HEK293 (cell line): ENCODE data around the gene MPPED2.

ENCODE experiments used
- CTCF ChIA-PET: fragments of 350-600 bp; formaldehyde crosslinking; extraction: SDS; loops from one replicate; lab custom pipeline; 2021; ENCODE audit warnings: antibody characterized with exemption; lab: Yijun Ruan, JAX
- POLR2A ChIA-PET: fragments of 300-600 bp; formaldehyde crosslinking; extraction: SDS; loops from one replicate; lab custom pipeline; 2020; ENCODE audit warnings: antibody characterized with exemption, inconsistent platforms; lab: Yijun Ruan, JAX
- H3K27ac ChIP-seq: fragments of 200-500 bp; sonication (Bioruptor generic); 2 replicates; pipeline ENCODE4 v1.5.1; 2014; ENCODE audit warnings: low read depth, low read length, control low read depth, inconsistent platforms; ENCODE audit errors: extremely low read depth
- H3K36me3 ChIP-seq, 2 experiments: fragments of 200-500 bp in 1 of 2; sonication (Bioruptor generic) in 1 of 2; 1 replicate in 1 of 2; 2 replicates in 1 of 2; pipeline ENCODE4 v1.5.1; 2014 to 2017; ENCODE audit warnings: inconsistent platforms in 2 of 2, low read length in 2 of 2; ENCODE audit not compliant: control insufficient read depth in 2 of 2, insufficient read depth in 1 of 2
- H3K4me1 ChIP-seq: fragments of 200-500 bp; sonication (Bioruptor generic); 2 replicates; pipeline ENCODE4 v1.5.1; 2014; ENCODE audit warnings: mild to moderate bottlenecking, low read length, inconsistent platforms; ENCODE audit not compliant: control insufficient read depth, insufficient read depth
- H3K4me3 ChIP-seq: 2 replicates; pipeline ENCODE4 v1.5.1; 2011; ENCODE audit warnings: low read depth, mild to moderate bottlenecking, control low read depth, low read length, moderate library complexity
- H3K9me3 ChIP-seq: fragments of 200-500 bp; sonication (Bioruptor generic); 2 replicates; pipeline ENCODE4 v1.5.1; 2014; ENCODE audit warnings: low read depth, low read length, inconsistent platforms; ENCODE audit not compliant: control insufficient read depth, insufficient read depth
- IKZF3 ChIP-seq: fragments of 450-650 bp; IDR thresholded peaks from 2 replicates; pipeline ENCODE4 v1.5.0; 2018; ENCODE audit warnings: missing biosample characterization, mild to moderate bottlenecking, missing genetic modification characterization, moderate library complexity
- SP7 ChIP-seq: fragments of 450-650 bp; formaldehyde crosslinking; IDR thresholded peaks from 2 replicates; pipeline ENCODE4 v1.5.1; 2016; ENCODE audit warnings: missing biosample characterization, missing genetic modification characterization
- ZBTB1 ChIP-seq: fragments of 450-650 bp; formaldehyde crosslinking; IDR thresholded peaks from 2 replicates; pipeline ENCODE4 v1.5.1; 2016; ENCODE audit warnings: missing biosample characterization, missing genetic modification characterization
- ZBTB11 ChIP-seq: fragments of 450-650 bp; formaldehyde crosslinking; conservative IDR thresholded peaks from 2 replicates; pipeline ENCODE4 v1.5.1; 2016; ENCODE audit warnings: low read depth, missing biosample characterization, missing genetic modification characterization
- ZBTB20 ChIP-seq: fragments of 450-650 bp; formaldehyde crosslinking; IDR thresholded peaks from 2 replicates; pipeline ENCODE4 v1.5.1; 2016; ENCODE audit warnings: missing biosample characterization, missing genetic modification characterization
- ZBTB26 ChIP-seq: fragments of 450-650 bp; formaldehyde crosslinking; optimal IDR thresholded peaks from 2 replicates; pipeline ENCODE3; 2016; ENCODE audit warnings: missing biosample characterization, mild to moderate bottlenecking, missing genetic modification characterization
- ZNF146 ChIP-seq: fragments of 450-650 bp; formaldehyde crosslinking; IDR thresholded peaks from 2 replicates; pipeline ENCODE4 v1.5.1; 2016; ENCODE audit warnings: missing biosample characterization, missing genetic modification characterization
- ZNF155 ChIP-seq: fragments of 450-650 bp; formaldehyde crosslinking; IDR thresholded peaks from 2 replicates; pipeline ENCODE4 v1.5.1; 2016; ENCODE audit warnings: missing biosample characterization, missing genetic modification characterization
- ZNF2 ChIP-seq: fragments of 450-650 bp; formaldehyde crosslinking; IDR thresholded peaks from 2 replicates; pipeline ENCODE4 v1.5.1; 2016; ENCODE audit warnings: missing biosample characterization, missing genetic modification characterization
- ZNF214 ChIP-seq: fragments of 450-650 bp; formaldehyde crosslinking; IDR thresholded peaks from 2 replicates; pipeline ENCODE4 v1.5.1; 2017; ENCODE audit warnings: missing biosample characterization, mild to moderate bottlenecking, missing genetic modification characterization, borderline replicate concordance
- ZNF23 ChIP-seq: fragments of 450-650 bp; formaldehyde crosslinking; IDR thresholded peaks from 2 replicates; pipeline ENCODE4 v1.5.1; 2016; ENCODE audit warnings: missing biosample characterization, missing genetic modification characterization, borderline replicate concordance
- ZNF394 ChIP-seq: fragments of 450-650 bp; formaldehyde crosslinking; IDR thresholded peaks from 2 replicates; pipeline ENCODE4 v1.5.1; 2016; ENCODE audit warnings: missing biosample characterization, missing genetic modification characterization, mild to moderate bottlenecking, moderate library complexity, borderline replicate concordance
- ZNF449 ChIP-seq: fragments of 450-650 bp; formaldehyde crosslinking; IDR thresholded peaks from 2 replicates; pipeline ENCODE4 v1.5.1; 2017; ENCODE audit warnings: missing biosample characterization, mild to moderate bottlenecking, missing genetic modification characterization, moderate library complexity
- ZNF639 ChIP-seq: fragments of 450-650 bp; formaldehyde crosslinking; IDR thresholded peaks from 2 replicates; pipeline ENCODE4 v1.5.1; 2016; ENCODE audit warnings: missing biosample characterization, missing genetic modification characterization
- ZNF768 ChIP-seq: fragments of 450-650 bp; formaldehyde crosslinking; IDR thresholded peaks from 2 replicates; pipeline ENCODE4 v1.5.1; 2018; ENCODE audit warnings: missing biosample characterization, mild to moderate bottlenecking, missing genetic modification characterization
- ZSCAN23 ChIP-seq: fragments of 450-650 bp; formaldehyde crosslinking; IDR thresholded peaks from 2 replicates; pipeline ENCODE4 v1.5.1; 2016; ENCODE audit warnings: missing biosample characterization, missing genetic modification characterization
- ZSCAN5A ChIP-seq: fragments of 450-650 bp; formaldehyde crosslinking; IDR thresholded peaks from 2 replicates; pipeline ENCODE4 v1.5.1; 2016; ENCODE audit warnings: missing biosample characterization, missing genetic modification characterization

The MPPED2 gene

GRCh38 chr11:30587269-30587812 is 1.2 kb upstream of the MPPED2 start:
- no peaks in the 10 kb centered on the region for H3K4me1 ChIP-seq
- CTCF ChIA-PET, result interaction anchor here (0.5 to 1.1 kb wide), 2 partner anchors 12 to 16 kb away, joined by 3 to 4 read pairs; no protein-coding TSS in a partner anchor
- TF ChIP-seq ZNF23, result no peak
- TF ChIP-seq ZSCAN5A (tag by site-specific recombination), result no peak
- no peak for TF ChIP-seq ZNF449
- TF ChIP-seq ZBTB1 (tag by site-specific recombination), result no peak
- no peak for TF ChIP-seq ZNF146
- TF ChIP-seq SP7 (tag by site-specific recombination), result no peak
- TF ChIP-seq ZNF214 (tag by site-specific recombination), result no peak
- no peak for TF ChIP-seq ZBTB26 (tag by site-specific recombination)
- TF ChIP-seq ZNF639 (tag by site-specific recombination), result no peak
- TF ChIP-seq ZNF768 (tag by site-specific recombination), result no peak
- TF ChIP-seq ZNF394 (tag by site-specific recombination), result no peak

GRCh38 chr11:30585892-30586250 is 282 bp downstream of the MPPED2 start:
- H3K4me1 ChIP-seq, result no peaks in the 10 kb centered on the region
- POLR2A ChIA-PET, result interaction anchor here (1.0 to 1.2 kb wide), 3 partner anchors 10 to 18 kb away, joined by 3 read pairs; no protein-coding TSS in a partner anchor
- peak overlapping the region; percentile 83; the same call in 1 of the 2 replicates for H3K27ac ChIP-seq
- H3K9me3 ChIP-seq, result no peaks in the 10 kb centered on the region
- H3K36me3 ChIP-seq, result no peaks in the 10 kb centered on the region
- TF ChIP-seq ZNF2 (tag by site-specific recombination) (no peak), ZNF155 (tag by site-specific recombination) (no peak), ZBTB11 (tag by site-specific recombination) (peak; percentile 36; the same call in 1 of the 2 replicates), ZBTB20 (tag by site-specific recombination) (peak; percentile 42; the same call in 1 of the 2 replicates), IKZF3 (tag by site-specific recombination) (peak; percentile 27; the same call in 1 of the 2 replicates), ZSCAN23 (tag by site-specific recombination) (no peak), ZBTB26 (tag by site-specific recombination) (peak; percentile 0)
- TF ChIP-seq, all 188 proteins: peak for 4
- peak overlapping the region; percentile 63 for H3K4me3 ChIP-seq
- CTCF ChIA-PET, result interaction anchor here (0.6 to 0.9 kb wide), 5 partner anchors 13 to 328 kb away, joined by 3 to 4 read pairs (median 3); no protein-coding TSS in a partner anchor

More at GRCh38 chr11:30587269-30587812, 1.2 kb upstream of the MPPED2 start:
- Histone ChIP-seq H3K4me3 (no peak overlapping the region), H3K36me3 (no peaks in the 10 kb centered on the region), H3K9me3 (no peaks in the 10 kb centered on the region), H3K27ac (no peak overlapping the region)
- POLR2A ChIA-PET, result interaction anchor here (1.2 kb wide), 1 partner anchor 8 kb away, joined by 3 read pairs; no protein-coding TSS in a partner anchor
